Body of pancreas (tissue), 4 donors: ENCODE results near the gene CHMP4A.
"Not testable (repeated sequence)": the region's sequence is repeated elsewhere in the genome, so short reads cannot be mapped to it uniquely, and the experiment has no call there.

Source experiments
- POLR2A ChIP-seq, 3 donors: fragments of 450-650 bp; IDR thresholded peaks; one replicate each; pipeline ENCODE4 v1.6.1; 2016; ENCODE audit warnings: antibody characterized with exemption in 3 of 3, mild to moderate bottlenecking in 2 of 3
- TF ChIP-seq, protein P1 (sequence below), 7 experiments: fragments of 450-650 bp in 4 of 7; fragments of 200-600 bp in 3 of 7; sonication (generic) in 3 of 7; IDR thresholded peaks; one replicate each; pipeline ENCODE4 v1.5.1; 2016 to 2019; ENCODE audit warnings: antibody characterized with exemption in 7 of 7

DNA sequence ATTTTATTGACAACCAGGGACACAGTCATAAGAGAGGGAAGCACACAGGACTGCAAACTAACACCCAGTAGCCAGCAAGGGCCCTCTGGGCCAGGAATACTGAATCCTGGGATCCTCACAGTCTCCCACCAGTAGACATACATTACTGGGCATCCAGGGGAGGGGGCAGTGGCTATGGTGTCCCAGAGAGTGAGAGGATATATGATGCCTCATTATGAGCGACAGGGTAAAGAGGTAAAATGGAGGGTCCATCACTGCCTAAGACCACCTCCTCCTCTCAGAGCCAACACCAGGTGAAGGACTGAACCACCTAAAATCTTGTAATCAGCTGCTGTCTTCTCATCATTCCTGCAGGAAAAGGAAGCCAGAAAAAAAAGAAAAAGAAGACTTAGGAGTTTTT, 3.6 kb upstream of the CHMP4A start:
- TF ChIP-seq, protein P1, sequence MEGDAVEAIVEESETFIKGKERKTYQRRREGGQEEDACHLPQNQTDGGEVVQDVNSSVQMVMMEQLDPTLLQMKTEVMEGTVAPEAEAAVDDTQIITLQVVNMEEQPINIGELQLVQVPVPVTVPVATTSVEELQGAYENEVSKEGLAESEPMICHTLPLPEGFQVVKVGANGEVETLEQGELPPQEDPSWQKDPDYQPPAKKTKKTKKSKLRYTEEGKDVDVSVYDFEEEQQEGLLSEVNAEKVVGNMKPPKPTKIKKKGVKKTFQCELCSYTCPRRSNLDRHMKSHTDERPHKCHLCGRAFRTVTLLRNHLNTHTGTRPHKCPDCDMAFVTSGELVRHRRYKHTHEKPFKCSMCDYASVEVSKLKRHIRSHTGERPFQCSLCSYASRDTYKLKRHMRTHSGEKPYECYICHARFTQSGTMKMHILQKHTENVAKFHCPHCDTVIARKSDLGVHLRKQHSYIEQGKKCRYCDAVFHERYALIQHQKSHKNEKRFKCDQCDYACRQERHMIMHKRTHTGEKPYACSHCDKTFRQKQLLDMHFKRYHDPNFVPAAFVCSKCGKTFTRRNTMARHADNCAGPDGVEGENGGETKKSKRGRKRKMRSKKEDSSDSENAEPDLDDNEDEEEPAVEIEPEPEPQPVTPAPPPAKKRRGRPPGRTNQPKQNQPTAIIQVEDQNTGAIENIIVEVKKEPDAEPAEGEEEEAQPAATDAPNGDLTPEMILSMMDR (IDR thresholded peaks at IDR 0.05): not testable (repeated sequence)
- not testable (repeated sequence) for TF ChIP-seq POLR2A (IDR thresholded peaks at IDR 0.05)
